Measurements from ENCODE around the gene PZP. TPM values are rescaled to one million over a fixed set of nuclear protein-coding genes. Genes with fewer than 3 reads are reported as not detected.
A peak's percentile ranks its signal among the peaks of the same experiment; 100 is the strongest.
"Not testable (repeated sequence)": the region's sequence is repeated elsewhere in the genome, so short reads cannot be mapped to it uniquely, and the experiment has no call there.

PZP gene
- total RNA-seq, 2 experiments from 2014 or later = not detected

- Mint-ChIP-seq H3K4me1 (peaks cover 15% of the 10 kb centered on the region), H3K4me3 (no peak overlapping the region), H3K27me3 (peaks cover 40% of the 10 kb centered on the region), H3K36me3 (peaks cover 2% of the 10 kb centered on the region), H3K9me3 (ENCODE audit: low read depth) (no peaks in the 10 kb centered on the region), H3K27ac (no peak overlapping the region)
- ATAC-seq (no peak), DNase-seq (no peak)
- CTCF ChIA-PET = no interaction called here
These were observed 27.3 kb upstream of the PZP start for GRCh38 chr12:9235519-9235918.

- ATAC-seq (no peak), DNase-seq (no peak)
- no peaks in the 10 kb centered on the region for H3K4me1 Mint-ChIP-seq
- no peak overlapping the region for H3K4me3 Mint-ChIP-seq
- H3K9me3 Mint-ChIP-seq (ENCODE audit: low read depth) = peaks cover 6% of the 10 kb centered on the region
- H3K27me3 Mint-ChIP-seq = peaks cover 24% of the 10 kb centered on the region
- CTCF ChIA-PET = no interaction called here
- no peak overlapping the region for H3K27ac Mint-ChIP-seq
- H3K36me3 Mint-ChIP-seq = no peaks in the 10 kb centered on the region
These were observed 19.8 kb upstream of the PZP start for GRCh38 chr12:9227950-9228349.

- CTCF ChIA-PET = no interaction called here
- Mint-ChIP-seq H3K4me1 (no peaks in the 10 kb centered on the region), H3K27me3 (peaks cover 6% of the 10 kb centered on the region), H3K36me3 (no peaks in the 10 kb centered on the region), H3K4me3 (no peak overlapping the region), H3K27ac (no peak overlapping the region), H3K9me3 (ENCODE audit: low read depth) (peaks cover 6% of the 10 kb centered on the region)
- ATAC-seq (no peak), DNase-seq (no peak)
These were observed 15.6 kb upstream of the PZP start for GRCh38 chr12:9223830-9224229.

- CTCF ChIA-PET = no interaction called here
- no peak overlapping the region for H3K27ac Mint-ChIP-seq
- peaks cover 2% of the 10 kb centered on the region for H3K9me3 Mint-ChIP-seq (ENCODE audit: low read depth)
- peaks cover 6% of the 10 kb centered on the region for H3K27me3 Mint-ChIP-seq
- DNase-seq = no peak
- H3K4me1 Mint-ChIP-seq = no peaks in the 10 kb centered on the region
- no peak overlapping the region for H3K4me3 Mint-ChIP-seq
- ATAC-seq = no peak
- H3K36me3 Mint-ChIP-seq = no peaks in the 10 kb centered on the region
These were observed 13.3 kb upstream of the PZP start for GRCh38 chr12:9221483-9221882.

GRCh38 chr12:9221011-9221410, 12.8 kb upstream of the PZP start:
- H3K36me3 Mint-ChIP-seq; H3K9me3 Mint-ChIP-seq (ENCODE audit: low read depth); H3K27me3 Mint-ChIP-seq; H3K27ac Mint-ChIP-seq; CTCF ChIA-PET; ATAC-seq; H3K4me1 Mint-ChIP-seq; DNase-seq; H3K4me3 Mint-ChIP-seq: not testable (repeated sequence)

- Mint-ChIP-seq H3K4me1 (no peaks in the 10 kb centered on the region), H3K27me3 (peaks cover 11% of the 10 kb centered on the region), H3K36me3 (no peaks in the 10 kb centered on the region), H3K27ac (no peak overlapping the region), H3K4me3 (no peak overlapping the region), H3K9me3 (ENCODE audit: low read depth) (no peaks in the 10 kb centered on the region)
- ATAC-seq (no peak), DNase-seq (no peak)
- CTCF ChIA-PET = no interaction called here
These were observed 6.3 kb upstream of the PZP start for GRCh38 chr12:9214534-9214933.

- CTCF ChIA-PET = no interaction called here
- no peak for DNase-seq
- no peak for ATAC-seq
- no peaks in the 10 kb centered on the region for H3K36me3 Mint-ChIP-seq
- H3K9me3 Mint-ChIP-seq (ENCODE audit: low read depth) = no peaks in the 10 kb centered on the region
- peaks cover 6% of the 10 kb centered on the region for H3K27me3 Mint-ChIP-seq
- no peaks in the 10 kb centered on the region for H3K4me1 Mint-ChIP-seq
- H3K4me3 Mint-ChIP-seq = no peak overlapping the region
- no peak overlapping the region for H3K27ac Mint-ChIP-seq
These were observed 3.5 kb upstream of the PZP start for GRCh38 chr12:9211687-9212086.

- no peaks in the 10 kb centered on the region for H3K36me3 Mint-ChIP-seq
- no peaks in the 10 kb centered on the region for H3K4me1 Mint-ChIP-seq
- no peak overlapping the region for H3K27ac Mint-ChIP-seq
- ATAC-seq (no peak), DNase-seq (no peak)
- H3K9me3 Mint-ChIP-seq (ENCODE audit: low read depth) = no peaks in the 10 kb centered on the region
- no peaks in the 10 kb centered on the region for H3K27me3 Mint-ChIP-seq
- CTCF ChIA-PET = interaction anchor here (0.5 kb wide), 1 partner anchor 18 kb away, joined by 3 read pairs; no protein-coding TSS in a partner anchor
- H3K4me3 Mint-ChIP-seq = no peak overlapping the region
These were observed 3.8 kb downstream of the PZP start for GRCh38 chr12:9204380-9204779.

GRCh38 chr12:9198012-9198411, 10.2 kb downstream of the PZP start:
- ATAC-seq (peak; percentile 23), DNase-seq (no peak)
- peaks cover 3% of the 10 kb centered on the region for H3K27me3 Mint-ChIP-seq
- H3K4me3 Mint-ChIP-seq = no peak overlapping the region
- no peak overlapping the region for H3K27ac Mint-ChIP-seq
- no peaks in the 10 kb centered on the region for H3K36me3 Mint-ChIP-seq
- H3K4me1 Mint-ChIP-seq = no peaks in the 10 kb centered on the region
- no peaks in the 10 kb centered on the region for H3K9me3 Mint-ChIP-seq (ENCODE audit: low read depth)
- CTCF ChIA-PET = interaction anchor here (0.6 kb wide), 1 partner anchor 144 kb away, joined by 4 read pairs; no protein-coding TSS in a partner anchor

GRCh38 chr12:9184276-9184675, 23.9 kb downstream of the PZP start:
- Mint-ChIP-seq H3K4me1 (no peaks in the 10 kb centered on the region), H3K9me3 (ENCODE audit: low read depth) (peaks cover 11% of the 10 kb centered on the region), H3K27ac (no peak overlapping the region), H3K4me3 (no peak overlapping the region), H3K27me3 (peaks cover 8% of the 10 kb centered on the region), H3K36me3 (peaks cover 1% of the 10 kb centered on the region)
- CTCF ChIA-PET = no interaction called here
- DNase-seq (no peak), ATAC-seq (no peak)

GRCh38 chr12:9180810-9181209, 27.4 kb downstream of the PZP start:
- peaks cover 5% of the 10 kb centered on the region for H3K9me3 Mint-ChIP-seq (ENCODE audit: low read depth)
- H3K4me1 Mint-ChIP-seq = no peaks in the 10 kb centered on the region
- CTCF ChIA-PET = no interaction called here
- ATAC-seq (no peak), DNase-seq (no peak)
- no peak overlapping the region for H3K27ac Mint-ChIP-seq
- peaks cover 1% of the 10 kb centered on the region for H3K36me3 Mint-ChIP-seq
- H3K27me3 Mint-ChIP-seq = peaks cover 5% of the 10 kb centered on the region
- H3K4me3 Mint-ChIP-seq = no peak overlapping the region

- H3K9me3 Mint-ChIP-seq (ENCODE audit: low read depth) = peaks cover 5% of the 10 kb centered on the region
- peaks cover 5% of the 10 kb centered on the region for H3K27me3 Mint-ChIP-seq
- H3K27ac Mint-ChIP-seq = no peak overlapping the region
- CTCF ChIA-PET = no interaction called here
- no peaks in the 10 kb centered on the region for H3K36me3 Mint-ChIP-seq
- H3K4me1 Mint-ChIP-seq = no peaks in the 10 kb centered on the region
- ATAC-seq (no peak), DNase-seq (no peak)
- no peak overlapping the region for H3K4me3 Mint-ChIP-seq
These were observed 28.4 kb downstream of the PZP start for GRCh38 chr12:9179781-9180180.

- CTCF ChIA-PET = no interaction called here
- ATAC-seq = no peak
- DNase-seq = no peak
- H3K36me3 Mint-ChIP-seq = no peaks in the 10 kb centered on the region
- no peak overlapping the region for H3K27ac Mint-ChIP-seq
- H3K9me3 Mint-ChIP-seq (ENCODE audit: low read depth) = peaks cover 2% of the 10 kb centered on the region
- H3K4me1 Mint-ChIP-seq = no peaks in the 10 kb centered on the region
- no peak overlapping the region for H3K4me3 Mint-ChIP-seq
- peaks cover 6% of the 10 kb centered on the region for H3K27me3 Mint-ChIP-seq
These were observed 38.1 kb downstream of the PZP start for GRCh38 chr12:9169979-9170634.

GRCh38 chr12:9167345-9167744, 40.9 kb downstream of the PZP start:
- H3K27ac Mint-ChIP-seq; ATAC-seq; H3K9me3 Mint-ChIP-seq (ENCODE audit: low read depth); H3K27me3 Mint-ChIP-seq; DNase-seq; H3K4me3 Mint-ChIP-seq; H3K4me1 Mint-ChIP-seq; CTCF ChIA-PET; H3K36me3 Mint-ChIP-seq: not testable (repeated sequence)

- H3K27me3 Mint-ChIP-seq = peaks cover 2% of the 10 kb centered on the region
- CTCF ChIA-PET = no interaction called here
These were observed 44.8 kb downstream of the PZP start for GRCh38 chr12:9163392-9163791.

More at GRCh38 chr12:9163392-9163791, 44.8 kb downstream of the PZP start:
- no peak overlapping the region for H3K4me3 Mint-ChIP-seq
- DNase-seq (no peak), ATAC-seq (no peak)
- no peaks in the 10 kb centered on the region for H3K9me3 Mint-ChIP-seq (ENCODE audit: low read depth)
- no peaks in the 10 kb centered on the region for H3K36me3 Mint-ChIP-seq
- H3K4me1 Mint-ChIP-seq = no peaks in the 10 kb centered on the region
- H3K27ac Mint-ChIP-seq = no peak overlapping the region

Data from activated CD8-positive, alpha-beta memory T cell treated with anti-CD3 and anti-CD28 coated beads, Interleukin-2, amount 10 ng/mL, durations not matched to agents 7 days and 5 days (primary cell).